ENCODE measurements around the gene RNF17.

GRCh38 chr13:24921003-24921402, 157.0 kb downstream of the RNF17 start:
- TF ChIP-seq CTCF (conservative IDR thresholded peaks at IDR 0.05 in 1 of 2, IDR thresholded peaks at IDR 0.05 in 1 of 2; ENCODE audit: extremely low read depth in 1 of 2, insufficient read depth in 1 of 2, low read depth in 1 of 2, low read length in 2 of 2) (no peak), EZH2 (IDR thresholded peaks at IDR 0.05; ENCODE audit: borderline replicate concordance, low read length) (no peak)
